Activated T-helper 1 cell treated with anti-CD3 and anti-CD28 coated beads, Interleukin-2, amount 50 U/mL, for 16 hours (primary cell): Measurements from ENCODE around the gene ZBTB24.
A peak's percentile ranks its signal among the peaks of the same experiment; 100 is the strongest.
"Not testable (repeated sequence)": the region's sequence is repeated elsewhere in the genome, so short reads cannot be mapped to it uniquely, and the experiment has no call there.

ENCODE experiments used
- DNase-seq, 2 donors: peaks; one replicate each; pipeline ENCODE4 v3.0.0-alpha.2; 2020; ENCODE audit warnings: low read depth in 1 of 2, low spot score in 1 of 2

Gene ZBTB24

GRCh38 chr6:109472132-109472995, 10.7 kb downstream of the ZBTB24 start:
- DNase-seq, result no peak

- DNase-seq, result no peak
Observed at GRCh38 chr6:109471105-109471810, 11.8 kb downstream of the ZBTB24 start.

- DNase-seq, result no peak
Observed at GRCh38 chr6:109469591-109470189, 13.3 kb downstream of the ZBTB24 start.

- DNase-seq, result no peak
Observed at GRCh38 chr6:109467696-109468095, 15.3 kb downstream of the ZBTB24 start.

GRCh38 chr6:109466212-109466923, 16.7 kb downstream of the ZBTB24 start:
- DNase-seq, result no peak

GRCh38 chr6:109465772-109466171, 17.2 kb downstream of the ZBTB24 start:
- no peak for DNase-seq

- no peak for DNase-seq
Observed at GRCh38 chr6:109461733-109462526, 21.1 kb downstream of the ZBTB24 start.

GRCh38 chr6:109461205-109461604, 21.8 kb downstream of the ZBTB24 start:
- not testable (repeated sequence) for DNase-seq

GRCh38 chr6:109460161-109460829, 22.7 kb downstream of the ZBTB24 start:
- DNase-seq, result no peak

- DNase-seq, result no peak
Observed at GRCh38 chr6:109458774-109459531, 24.1 kb downstream of the ZBTB24 start.

- DNase-seq, result no peak
Observed at GRCh38 chr6:109457562-109457996, 25.4 kb downstream of the ZBTB24 start.

- DNase-seq, result no peak
Observed at GRCh38 chr6:109456710-109457561, 26.1 kb downstream of the ZBTB24 start.

GRCh38 chr6:109456111-109456583, 26.9 kb downstream of the ZBTB24 start:
- DNase-seq, result no peak

GRCh38 chr6:109455437-109456110, 27.4 kb downstream of the ZBTB24 start, which contains the start of gene MICAL1:
TSS of gene MICAL1 (minus strand) at chr6:109455772. CDS start at chr6:109454196, 1,576 bp downstream.
- DNase-seq, result peak; percentile 41 to 59

- peak; percentile 30 to 54 for DNase-seq
Observed at GRCh38 chr6:109454496-109455436, 28.3 kb downstream of the ZBTB24 start.
